Measurements from ENCODE around the gene SNAP91. TPM values are rescaled to one million over a fixed set of nuclear protein-coding genes. Genes with fewer than 3 reads are reported as not detected.

Gene SNAP91
- total and polyA plus RNA-seq, 2 donors (not counting 3 experiments of a cell fraction or from before 2014, with no cell fraction given): 1.3 to 1.5 TPM

- H3K36me3 ChIP-seq (ENCODE audit: control insufficient read depth in 2 of 2, extremely low read depth in 1 of 2, insufficient read depth in 2 of 2, low read length in 2 of 2): no peaks in the 10 kb centered on the region
- intact Hi-C loops (cut with micrococcal nuclease): no loop called here
- H3K27me3 ChIP-seq (ENCODE audit: control insufficient read depth in 2 of 2, insufficient read depth in 2 of 2, low read length in 2 of 2): no peaks in the 10 kb centered on the region
- dilution Hi-C loops (cut with MboI; ENCODE audit: extremely low pct_ligation_motif_present, low sequenced_read_pairs): no loop called here
- no peaks in the 10 kb centered on the region for H3K9me1 ChIP-seq (replicated peaks; ENCODE audit: control insufficient read depth, extremely low read depth, insufficient read depth, low read length)
- H3K9me3 ChIP-seq (replicated peaks; ENCODE audit: control insufficient read depth, insufficient read depth, low read length): no peaks in the 10 kb centered on the region
- H3K4me2 ChIP-seq (ENCODE audit: insufficient read depth, low read length): no peak overlapping the region
- ChIA-PET CTCF (interaction anchor here (5.9 kb wide), 1 partner anchor 14 kb away, joined by 33 read pairs; no protein-coding TSS in a partner anchor), POLR2A (no interaction called here)
- H3K4me1 ChIP-seq (ENCODE audit: control insufficient read depth, extremely low read depth, insufficient read depth, low read length): no peaks in the 10 kb centered on the region
- BruUV-seq (replicated peaks): no TSS peak
- no peak overlapping the region for H3K4me3 ChIP-seq (replicated peaks in 1 of 3; ENCODE audit: insufficient read depth in 1 of 3, low read depth in 1 of 3, low read length in 3 of 3)
- DNase-seq (ENCODE audit: low read depth, low spot score) (no peak), FAIRE-seq (no peak)
- TF ChIP-seq POLR2AphosphoS5 (IDR thresholded peaks at IDR 0.05; ENCODE audit: insufficient read depth, low read depth, low read length) (no peak), CTCF (IDR thresholded peaks at IDR 0.05; ENCODE audit: extremely low read depth in 1 of 2, insufficient read depth in 1 of 2, low read depth in 1 of 2, low read length in 2 of 2) (no peak), MAX (IDR thresholded peaks at IDR 0.05; ENCODE audit: insufficient read depth, insufficient read length) (no peak), EZH2 (IDR thresholded peaks at IDR 0.05; ENCODE audit: borderline replicate concordance, low read depth, low read length, severe bottlenecking) (no peak), GATA2 (IDR thresholded peaks at IDR 0.05; ENCODE audit: insufficient read depth, insufficient read length, low read depth, low read length) (no peak), FOS (IDR thresholded peaks at IDR 0.05; ENCODE audit: borderline replicate concordance, insufficient read depth, low read length) (no peak), JUN (IDR thresholded peaks at IDR 0.05; ENCODE audit: borderline replicate concordance, insufficient read depth, insufficient read length, low read depth) (no peak), MYC (IDR thresholded peaks at IDR 0.05; ENCODE audit: low read depth, low read length) (no peak), POLR2A (IDR thresholded peaks at IDR 0.05; ENCODE audit: low read depth, low read length) (no peak)
- H4K20me1 ChIP-seq (replicated peaks; ENCODE audit: control insufficient read depth, extremely low read depth, insufficient read depth, low read length): no peaks in the 10 kb centered on the region
- H3K79me2 ChIP-seq (ENCODE audit: control insufficient read depth, insufficient read depth, low read length): no peaks in the 10 kb centered on the region
- H2AFZ ChIP-seq (ENCODE audit: low read depth, low read length): no peak overlapping the region
- H3K27ac ChIP-seq (ENCODE audit: insufficient read depth, low read depth, low read length): no peak overlapping the region
- no peak overlapping the region for H3K9ac ChIP-seq (replicated peaks; ENCODE audit: extremely low read depth, insufficient read depth, low read length)
Measured at GRCh38 chr6:83601119-83601518, 107.8 kb downstream of the SNAP91 start.
